Muscle of back (tissue), 11 donors: ENCODE measurements around the gene MINDY4. TPM values are rescaled to one million over a fixed set of nuclear protein-coding genes. Genes with fewer than 3 reads are reported as not detected.

Experiments used
- DNase-seq, 3 donors: peaks; one replicate each; pipeline versions ENCODE4 v3.0.0 to v3.0.0-alpha.2; 2013
- polyA plus RNA-seq, 10 donors: library from polyadenylated mRNA; unstranded; fragments of 120-200 nt; gene quantifications; one replicate each; pipeline ENCODE4 v1.2.1, GENCODE V29; 2013; ENCODE audit not compliant: insufficient read length in 10 of 10

Gene MINDY4
- polyA plus RNA-seq, 10 donors = 3.9 to 18.6 (median 5.2) TPM

GRCh38 chr7:30741289-30741688 lies 29.9 kb upstream of the MINDY4 start:
- no peak for DNase-seq

DNA sequence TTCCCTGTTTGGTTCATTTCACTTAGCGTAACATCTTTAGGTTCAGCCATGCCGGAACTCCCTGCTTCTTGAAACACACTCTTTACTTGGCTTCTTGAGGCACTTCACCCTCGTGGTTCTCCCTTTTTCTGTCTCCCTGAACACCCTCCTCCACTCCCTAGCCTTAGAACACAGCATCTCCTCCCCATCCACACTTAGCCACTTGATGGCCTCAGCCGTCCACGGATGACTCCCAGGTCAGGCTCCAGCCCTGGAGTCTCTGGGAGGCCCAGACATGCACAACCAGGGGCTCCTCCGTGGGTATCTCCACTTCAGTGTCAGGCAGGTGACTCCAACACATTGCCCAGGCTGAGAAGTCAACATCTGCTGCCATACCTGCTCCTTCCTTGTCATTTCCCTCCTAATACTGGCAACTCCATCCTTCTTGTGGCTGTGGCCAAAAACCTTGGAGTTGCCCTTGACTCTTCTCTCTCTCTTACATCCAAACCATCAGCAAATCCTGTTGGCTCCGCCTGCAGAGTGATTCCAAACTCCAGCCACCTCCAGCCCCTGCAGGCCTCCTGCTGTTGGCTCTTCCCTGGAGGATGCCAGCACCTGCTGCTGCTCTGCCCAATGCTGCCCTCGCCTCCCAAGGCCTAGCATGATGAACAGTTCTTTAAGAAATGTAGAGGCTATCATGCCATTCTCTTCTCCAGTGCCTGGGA lies 27.7 kb upstream of the MINDY4 start:
- DNase-seq = peak in 1 of 3 donors; percentile 77

DNA sequence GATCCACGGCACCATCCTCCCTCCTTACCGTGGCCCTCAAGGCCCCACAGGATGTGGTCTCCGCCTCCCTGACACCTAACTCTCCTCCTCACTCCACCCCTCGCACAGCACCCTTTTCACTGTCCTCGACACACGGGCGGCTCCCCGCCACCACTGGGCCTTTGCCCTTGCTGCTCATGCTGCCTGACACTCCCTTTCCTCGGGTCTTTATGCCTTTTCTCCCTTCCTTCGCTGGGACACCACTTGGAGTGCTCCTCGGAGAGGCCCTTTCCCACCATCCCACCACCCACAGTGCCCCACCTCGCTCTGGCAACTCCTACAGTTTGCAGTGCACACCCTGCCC lies 27.2 kb upstream of the MINDY4 start:
- DNase-seq = no peak

- peak in 1 of 3 donors; percentile 71 for DNase-seq
These were observed 25.8 kb upstream of the MINDY4 start for GRCh38 chr7:30745261-30745941.

DNA sequence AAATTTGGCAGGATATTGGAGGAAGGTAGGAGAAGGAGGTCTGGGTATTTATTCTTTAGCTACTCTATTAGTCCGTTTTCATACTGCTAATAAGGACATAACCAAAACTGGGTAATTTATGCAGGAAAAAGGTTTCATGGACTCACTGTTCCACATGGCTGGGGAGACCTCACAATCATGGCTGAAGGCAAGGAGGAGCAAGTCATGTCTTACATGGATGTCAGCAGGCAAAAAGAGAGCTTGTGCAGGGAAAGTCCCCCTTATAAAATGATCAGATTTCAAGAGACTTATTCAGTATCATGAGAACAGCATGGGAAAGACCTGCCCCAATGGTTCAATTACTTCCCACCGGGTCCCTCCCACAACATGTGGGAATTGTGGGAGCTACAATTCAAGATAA lies 21.2 kb upstream of the MINDY4 start:
- DNase-seq = no peak

GRCh38 chr7:30750683-30751650 lies 20.2 kb upstream of the MINDY4 start:
- DNase-seq = peak; percentile 65 to 90 (median 77)

DNA sequence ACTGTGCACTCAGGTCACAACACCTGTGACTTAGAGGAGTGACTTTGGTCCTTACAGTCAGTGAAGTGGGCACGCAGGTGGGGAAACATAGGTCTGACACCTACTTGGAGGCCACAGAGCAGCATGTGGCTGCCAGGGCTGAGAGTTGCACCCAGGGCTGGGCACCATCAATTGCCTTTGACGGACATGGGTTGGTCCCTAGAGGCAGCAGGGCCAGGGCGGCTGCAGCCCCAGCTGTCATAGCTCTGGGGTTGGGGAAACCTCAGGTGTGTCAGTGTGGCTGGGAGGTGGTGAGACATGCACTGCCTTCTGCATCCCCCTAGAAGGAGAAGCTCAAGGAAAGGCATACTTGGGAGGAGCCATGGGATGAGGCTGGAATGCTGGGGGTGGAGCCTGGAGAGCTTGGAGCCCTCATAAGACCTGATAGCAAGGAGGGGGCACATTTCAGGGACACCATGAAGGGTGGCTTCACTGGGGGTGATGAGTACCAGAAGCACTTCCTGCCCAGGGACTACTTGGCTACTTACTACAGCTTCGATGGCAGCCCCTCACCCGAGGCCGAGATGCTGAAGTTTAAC lies 19.4 kb upstream of the MINDY4 start, which contains the start of gene INMT:
Gene INMT (plus strand): TSS at position 440 of the 578 bp plus-strand sequence. CDS start 16 bp downstream, at position 456.
- peak in 1 of 3 donors; percentile 75 for DNase-seq

DNA sequence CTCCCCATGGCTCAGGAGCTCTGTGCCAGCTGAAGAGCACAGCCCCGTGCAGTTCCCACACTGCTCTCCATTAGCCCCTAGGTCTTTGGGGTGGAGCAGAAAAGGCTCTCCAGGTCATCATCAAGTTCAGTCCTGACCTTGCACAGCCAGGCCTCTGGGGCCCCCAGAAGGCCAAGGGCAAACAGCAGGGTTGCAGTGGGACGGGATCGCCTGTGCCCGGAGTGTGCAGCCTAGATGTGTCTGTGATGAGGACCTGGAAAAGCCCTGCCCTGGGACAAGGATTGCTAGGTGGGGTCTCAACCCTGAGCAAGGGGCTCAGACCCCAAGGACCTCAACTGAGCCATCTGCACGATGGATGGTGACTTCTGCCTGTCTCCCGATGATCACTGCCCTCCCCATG lies 18.7 kb upstream of the MINDY4 start:
- DNase-seq = peak in 1 of 3 donors; percentile 59

- DNase-seq = peak; percentile 88 to 98 (median 97)
These were observed 18.2 kb upstream of the MINDY4 start for GRCh38 chr7:30752979-30753378.

DNA sequence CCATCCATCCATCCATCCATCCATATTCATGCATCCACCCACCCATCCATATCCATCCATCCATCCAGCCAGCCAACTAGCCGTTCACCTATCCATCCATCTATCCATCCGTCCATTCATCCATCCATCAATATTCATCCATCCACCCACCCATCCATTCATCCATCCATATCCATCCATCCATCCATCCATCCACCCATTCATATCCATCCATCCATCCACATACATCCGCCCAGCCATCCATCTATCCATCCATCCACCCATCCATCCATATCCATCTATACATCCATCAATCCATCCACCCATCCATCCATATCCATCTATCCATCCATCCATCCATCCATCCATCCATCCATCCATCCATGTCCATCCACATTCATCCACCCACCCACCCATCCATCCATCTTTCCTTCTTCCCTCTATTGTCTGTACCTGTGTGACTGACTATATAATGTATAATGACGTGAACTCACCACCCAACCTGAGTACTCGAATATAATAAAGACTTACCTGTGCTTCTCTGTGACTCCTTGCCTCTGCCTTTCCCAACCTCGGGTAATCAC lies 16.8 kb upstream of the MINDY4 start:
- no peak for DNase-seq

GRCh38 chr7:30755384-30756154 lies 15.6 kb upstream of the MINDY4 start:
- peak; percentile 53 to 84 (median 70) for DNase-seq

DNA sequence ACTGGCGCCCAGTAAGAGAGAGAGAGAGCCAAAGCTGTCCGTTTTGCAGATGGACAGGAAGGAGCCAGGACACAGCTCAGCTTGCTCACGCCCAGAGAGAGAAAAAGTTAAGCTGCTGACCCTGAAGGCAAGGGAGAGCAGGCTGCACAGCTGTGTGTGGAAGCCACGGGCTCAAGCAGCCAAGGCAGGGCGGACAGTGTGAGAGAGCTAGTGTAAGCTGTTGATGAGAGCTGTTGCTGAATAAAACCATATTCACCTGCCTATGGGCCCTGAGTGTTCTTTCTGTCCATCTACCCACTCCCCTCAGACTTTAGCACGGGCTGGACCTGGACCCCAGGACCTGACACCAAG lies 13.9 kb upstream of the MINDY4 start:
- peak in 2 of 3 donors; percentile 41 to 76 for DNase-seq

DNA sequence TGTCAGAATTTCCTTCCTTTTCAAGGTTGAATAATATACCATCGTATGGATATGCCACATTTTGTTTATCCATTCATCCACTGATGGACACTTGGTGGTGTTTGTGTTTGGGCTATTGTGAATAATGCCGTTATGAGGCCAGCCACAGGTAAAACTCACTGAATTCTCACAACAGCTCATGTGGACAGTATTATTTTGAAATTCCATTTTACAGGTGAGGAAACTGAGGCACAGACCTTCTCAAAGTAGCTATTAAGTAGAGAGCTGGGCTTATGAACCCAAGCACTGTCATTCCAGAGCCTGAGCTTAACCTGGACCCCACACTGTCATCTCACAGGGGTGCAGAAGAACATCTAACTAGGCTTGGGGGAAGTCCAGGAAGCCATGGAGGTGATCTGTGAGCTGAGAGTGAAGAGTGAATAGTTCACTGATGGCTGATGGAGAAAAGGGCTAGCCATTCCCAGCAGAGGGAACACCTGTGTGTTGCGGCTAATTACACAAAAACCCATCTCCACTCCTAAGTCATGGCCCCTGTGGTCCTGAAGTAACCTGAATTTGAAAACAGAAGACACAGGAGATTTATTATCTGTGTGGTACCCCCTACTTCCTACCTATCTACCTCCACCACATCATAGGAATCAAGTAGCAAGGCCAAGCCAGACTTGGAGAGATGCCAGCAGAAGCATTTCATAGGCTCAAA lies 10.6 kb upstream of the MINDY4 start:
- no peak for DNase-seq

GRCh38 chr7:30761214-30762156 lies 9.7 kb upstream of the MINDY4 start:
- DNase-seq = no peak

- peak in 2 of 3 donors; percentile 64 to 77 for DNase-seq
These were observed 6.9 kb upstream of the MINDY4 start for GRCh38 chr7:30764030-30764975.

- DNase-seq = no peak
These were observed 5.8 kb upstream of the MINDY4 start for GRCh38 chr7:30765408-30765807.

DNA sequence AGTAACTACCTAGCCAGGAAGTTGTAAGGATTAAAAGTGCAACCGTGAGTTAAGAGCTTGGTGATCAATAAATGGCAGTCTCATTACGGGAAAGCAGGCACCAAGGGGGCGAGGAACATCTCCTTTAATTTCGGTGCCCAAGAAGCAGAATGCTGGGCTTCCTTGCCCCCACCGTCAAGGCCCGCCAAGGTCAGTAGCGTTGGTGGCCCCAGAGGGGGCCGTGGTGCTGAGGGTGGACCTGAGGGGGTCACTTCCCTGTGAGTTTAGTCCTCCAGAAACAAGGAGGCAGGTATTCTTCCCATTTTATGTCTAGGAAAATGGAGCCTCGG lies 408 bp upstream of the MINDY4 start:
- no peak for DNase-seq
